Endothelial cell of umbilical vein (primary cell): ENCODE measurements around the gene PGAM2. TPM values are rescaled to one million over a fixed set of nuclear protein-coding genes. Genes with fewer than 3 reads are reported as not detected.

Source experiments
- BruUV-seq: library from RNA; stranded (reverse); fragments of 400-500 nt; replicated peaks from 2 replicates; lab custom pipeline; 2021; lab: Mats Ljungman, UMichigan
- CTCF ChIA-PET: fragments of 300-600, 350-600 bp; sonication (Branson Sonifier 250); formaldehyde crosslinking; loops from one replicate; lab custom pipeline; 2021; ENCODE audit warnings: antibody characterized with exemption, inconsistent platforms; lab: Charles Lee
- POLR2A ChIA-PET: fragments of 300-600, 350-600 bp; sonication (Branson Sonifier 250); formaldehyde crosslinking; loops from one replicate; lab custom pipeline; 2021; ENCODE audit warnings: antibody characterized with exemption, inconsistent platforms; lab: Charles Lee
- DNase-seq: peaks from one replicate; pipeline ENCODE4 v3.0.0-alpha.2; 2011; ENCODE audit warnings: low read depth, low spot score
- FAIRE-seq: peaks from 2 replicates; lab custom pipeline; 2011; peaks lifted over from hg19 to GRCh38; lab: Jason Lieb, UNC
- H2AFZ ChIP-seq: 2 replicates; pipeline ENCODE4 v1.6.0; 2012; ENCODE audit warnings: low read depth, low read length, control low read depth, inconsistent platforms
- H3K27ac ChIP-seq: 2 replicates; pipeline ENCODE4 v1.5.1; 2011; ENCODE audit warnings: low read depth, mild to moderate bottlenecking, control low read depth, low read length, moderate library complexity; ENCODE audit not compliant: insufficient read depth
- H3K27me3 ChIP-seq, 2 experiments: 2 replicates each; pipeline versions ENCODE4 v1.6.0 to v1.6.1; 2011; ENCODE audit warnings: low read length in 2 of 2, mixed read lengths in 1 of 2; ENCODE audit not compliant: control insufficient read depth in 2 of 2, insufficient read depth in 2 of 2
- H3K36me3 ChIP-seq, 2 experiments: 2 replicates in 1 of 2; 3 replicates in 1 of 2; pipeline ENCODE4 v1.5.1; 2011; ENCODE audit warnings: low read length in 2 of 2, mild to moderate bottlenecking in 1 of 2, moderate library complexity in 1 of 2; ENCODE audit not compliant: control insufficient read depth in 2 of 2, insufficient read depth in 2 of 2; ENCODE audit errors: extremely low read depth in 1 of 2
- H3K4me1 ChIP-seq: 3 replicates; pipeline ENCODE4 v1.5.1; 2011; ENCODE audit warnings: mild to moderate bottlenecking, low read length; ENCODE audit not compliant: control insufficient read depth, insufficient read depth; ENCODE audit errors: extremely low read depth
- H3K4me2 ChIP-seq: 2 replicates; pipeline ENCODE4 v1.6.1; 2011; ENCODE audit warnings: low read length, control low read depth, mixed read lengths; ENCODE audit not compliant: insufficient read depth
- H3K4me3 ChIP-seq, 3 experiments: fragments of 200-600 bp in 1 of 3; sonication (generic), shearing (Covaris generic) in 1 of 3; replicated peaks in 1 of 3; 2 replicates each; pipeline ENCODE4 v1.5.1; 2011 to 2016; ENCODE audit warnings: control low read depth in 3 of 3, low read length in 3 of 3, mild to moderate bottlenecking in 2 of 3, inconsistent platforms in 1 of 3, low read depth in 1 of 3, moderate library complexity in 1 of 3; ENCODE audit not compliant: insufficient read depth in 1 of 3
- H3K79me2 ChIP-seq: 2 replicates; pipeline ENCODE4 v1.6.0; 2012; ENCODE audit warnings: low read length, inconsistent platforms; ENCODE audit not compliant: control insufficient read depth, insufficient read depth
- H3K9ac ChIP-seq: replicated peaks from 2 replicates; pipeline ENCODE3; 2011; ENCODE audit warnings: low read length, control low read depth; ENCODE audit not compliant: insufficient read depth; ENCODE audit errors: extremely low read depth
- H3K9me1 ChIP-seq: replicated peaks from 3 replicates; pipeline ENCODE4 v1.6.0; 2011; ENCODE audit warnings: mild to moderate bottlenecking, low read length; ENCODE audit not compliant: control insufficient read depth, insufficient read depth; ENCODE audit errors: extremely low read depth
- H3K9me3 ChIP-seq: replicated peaks from 2 replicates; pipeline ENCODE4 v1.5.1; 2012; ENCODE audit warnings: low read length, inconsistent platforms; ENCODE audit not compliant: control insufficient read depth, insufficient read depth
- H4K20me1 ChIP-seq: replicated peaks from 2 replicates; pipeline ENCODE3; 2011; ENCODE audit warnings: mild to moderate bottlenecking, low read length; ENCODE audit not compliant: control insufficient read depth, insufficient read depth; ENCODE audit errors: extremely low read depth
- EZH2 ChIP-seq: IDR thresholded peaks from 2 replicates; pipeline ENCODE4 v1.6.1; 2012; ENCODE audit warnings: borderline replicate concordance, low read depth, mild to moderate bottlenecking, moderate library complexity, low read length, inconsistent platforms; ENCODE audit not compliant: severe bottlenecking
- FOS ChIP-seq: IDR thresholded peaks from 2 replicates; pipeline ENCODE4 v1.6.1; 2011; ENCODE audit warnings: mild to moderate bottlenecking, low read length, moderate library complexity, borderline replicate concordance; ENCODE audit not compliant: insufficient read depth
- GATA2 ChIP-seq: IDR thresholded peaks from 2 replicates; pipeline ENCODE4 v1.7.0; 2011; ENCODE audit warnings: low read depth, mild to moderate bottlenecking, moderate library complexity, mixed read lengths, low read length; ENCODE audit not compliant: insufficient read length, insufficient read depth
- JUN ChIP-seq: IDR thresholded peaks from 2 replicates; pipeline ENCODE4 v1.6.1; 2011; ENCODE audit warnings: borderline replicate concordance, low read depth; ENCODE audit not compliant: insufficient read length, insufficient read depth
- MYC ChIP-seq: IDR thresholded peaks from one replicate; pipeline ENCODE4 v1.6.1; 2011; ENCODE audit warnings: mild to moderate bottlenecking, low read depth, low read length
- POLR2A ChIP-seq: IDR thresholded peaks from 2 replicates; pipeline ENCODE4 v1.6.1; 2012; ENCODE audit warnings: low read depth, mild to moderate bottlenecking, control low read depth, low read length
- POLR2AphosphoS5 ChIP-seq: IDR thresholded peaks from 2 replicates; pipeline ENCODE4 v1.6.1; 2012; ENCODE audit warnings: low read depth, mild to moderate bottlenecking, control low read depth, low read length, moderate library complexity; ENCODE audit not compliant: insufficient read depth
- dilution Hi-C: fragments of 300-500 bp; cut with MboI; formaldehyde crosslinking; loops from one replicate; pipeline ENCODE4 v1.15.0; 2019; ENCODE audit warnings: low sequenced_read_pairs; ENCODE audit not compliant: extremely low pct_ligation_motif_present
- intact Hi-C: fragments of 100-400 bp; cut with micrococcal nuclease; formaldehyde crosslinking; loops from one replicate; pipeline ENCODE4 v1.10.0; 2022
- polyA plus RNA-seq, 4 experiments: library from polyadenylated mRNA; depleted of rRNA in 3 of 4; stranded (reverse) in 3 of 4; unstranded in 1 of 4; fragments of >200 nt; gene quantifications; 2 replicates each; pipeline versions ENCODE4 v1.2.1 to v1.2.3, GENCODE V29; 2011 to 2012; ENCODE audit warnings: missing spikeins in 1 of 4
- total RNA-seq: library from RNA; stranded (reverse); gene quantifications from 2 replicates; pipeline ENCODE4 v1.2.3, GENCODE V29; 2021
- TF ChIP-seq, protein P1 (sequence below): IDR thresholded peaks from 2 replicates; pipeline ENCODE4 v1.6.1; 2011; ENCODE audit not compliant: insufficient read depth, insufficient read length
- TF ChIP-seq, protein P2 (sequence below), 2 donors: IDR thresholded peaks; 1 replicate in 1 of 2; 2 replicates in 1 of 2; pipeline ENCODE4 v1.5.1; 2011; ENCODE audit warnings: low read length in 2 of 2, mild to moderate bottlenecking in 2 of 2, moderate library complexity in 2 of 2, control low read depth in 1 of 2, inconsistent platforms in 1 of 2, low read depth in 1 of 2; ENCODE audit not compliant: insufficient read depth in 1 of 2; ENCODE audit errors: extremely low read depth in 1 of 2

The PGAM2 gene
- total and polyA plus RNA-seq, 2 donors (not counting 3 experiments of a cell fraction or from before 2014, with no cell fraction given): 0.19 TPM; not detected in 1

GRCh38 chr7:44079331-44080021, 14.1 kb upstream of the PGAM2 start:
- no peaks in the 10 kb centered on the region for H4K20me1 ChIP-seq
- no TSS peak for BruUV-seq
- no peak overlapping the region for H3K27ac ChIP-seq
- dilution Hi-C loops (no loop called here), intact Hi-C loops (no loop called here)
- H3K9me1 ChIP-seq: no peaks in the 10 kb centered on the region
- ChIA-PET CTCF (no interaction called here), POLR2A (no interaction called here)
- no peak overlapping the region for H3K9ac ChIP-seq
- peaks cover 0 to 21% of the 10 kb centered on the region in 2 experiments for H3K36me3 ChIP-seq
- TF ChIP-seq JUN (no peak), MYC (no peak), GATA2 (no peak), POLR2AphosphoS5 (no peak), POLR2A (no peak), EZH2 (no peak), FOS (no peak)
- TF ChIP-seq, protein P1, sequence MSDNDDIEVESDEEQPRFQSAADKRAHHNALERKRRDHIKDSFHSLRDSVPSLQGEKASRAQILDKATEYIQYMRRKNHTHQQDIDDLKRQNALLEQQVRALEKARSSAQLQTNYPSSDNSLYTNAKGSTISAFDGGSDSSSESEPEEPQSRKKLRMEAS: no peak
- TF ChIP-seq, protein P2, sequence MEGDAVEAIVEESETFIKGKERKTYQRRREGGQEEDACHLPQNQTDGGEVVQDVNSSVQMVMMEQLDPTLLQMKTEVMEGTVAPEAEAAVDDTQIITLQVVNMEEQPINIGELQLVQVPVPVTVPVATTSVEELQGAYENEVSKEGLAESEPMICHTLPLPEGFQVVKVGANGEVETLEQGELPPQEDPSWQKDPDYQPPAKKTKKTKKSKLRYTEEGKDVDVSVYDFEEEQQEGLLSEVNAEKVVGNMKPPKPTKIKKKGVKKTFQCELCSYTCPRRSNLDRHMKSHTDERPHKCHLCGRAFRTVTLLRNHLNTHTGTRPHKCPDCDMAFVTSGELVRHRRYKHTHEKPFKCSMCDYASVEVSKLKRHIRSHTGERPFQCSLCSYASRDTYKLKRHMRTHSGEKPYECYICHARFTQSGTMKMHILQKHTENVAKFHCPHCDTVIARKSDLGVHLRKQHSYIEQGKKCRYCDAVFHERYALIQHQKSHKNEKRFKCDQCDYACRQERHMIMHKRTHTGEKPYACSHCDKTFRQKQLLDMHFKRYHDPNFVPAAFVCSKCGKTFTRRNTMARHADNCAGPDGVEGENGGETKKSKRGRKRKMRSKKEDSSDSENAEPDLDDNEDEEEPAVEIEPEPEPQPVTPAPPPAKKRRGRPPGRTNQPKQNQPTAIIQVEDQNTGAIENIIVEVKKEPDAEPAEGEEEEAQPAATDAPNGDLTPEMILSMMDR (IDR thresholded peaks at IDR 0.05; ENCODE audit: extremely low read depth in 1 of 2, insufficient read depth in 1 of 2, low read depth in 1 of 2, low read length in 2 of 2): no peak
- DNase-seq: no peak
- no peaks in the 10 kb centered on the region for H3K79me2 ChIP-seq
- H3K4me3 ChIP-seq: no peak overlapping the region
- no peak overlapping the region for H2AFZ ChIP-seq
- peaks cover 8% of the 10 kb centered on the region for H3K4me1 ChIP-seq
- H3K27me3 ChIP-seq: no peaks in the 10 kb centered on the region
- no peaks in the 10 kb centered on the region for H3K9me3 ChIP-seq
- FAIRE-seq: no peak
- no peak overlapping the region for H3K4me2 ChIP-seq
